Measurements from ENCODE around the gene TEAD1.

DNA sequence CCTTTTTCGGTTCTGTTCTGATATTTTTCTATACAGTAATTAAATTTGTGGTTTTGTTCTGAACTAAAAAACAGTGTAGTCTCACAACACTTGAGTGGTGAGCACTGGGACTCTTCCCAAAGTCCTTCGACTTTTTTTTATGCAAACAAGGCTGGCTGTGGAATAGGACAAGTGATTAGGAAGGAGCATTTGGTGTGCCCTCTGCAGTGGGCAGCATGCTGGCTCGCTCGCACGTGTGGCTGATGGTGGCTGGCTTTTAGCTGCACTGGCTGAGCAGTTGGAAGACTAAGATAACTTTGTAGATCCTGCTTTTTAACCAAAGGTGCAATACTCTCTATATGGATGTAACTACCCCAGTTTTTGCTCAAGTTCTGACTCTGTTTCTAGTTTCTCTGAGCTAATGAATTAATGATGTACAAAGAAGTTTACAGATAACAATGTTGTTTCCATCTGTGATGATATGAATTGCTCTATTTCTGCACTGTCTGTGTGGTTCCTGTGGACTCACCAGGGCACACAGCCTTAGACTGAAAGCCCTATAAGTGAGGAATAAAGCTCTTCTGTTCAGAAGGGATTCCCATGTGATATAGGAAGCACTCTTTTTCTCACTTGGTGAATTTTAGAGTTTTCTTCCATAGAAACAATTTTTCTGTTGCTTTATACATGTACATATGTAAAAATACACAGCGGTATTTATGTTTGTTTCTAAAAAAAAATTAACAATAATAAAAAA lies 191.8 kb downstream of the TEAD1 start:
- no peak for TF ChIP-seq JUN (IDR thresholded peaks at IDR 0.05; ENCODE audit: borderline replicate concordance, insufficient read depth, insufficient read length, low read depth)
- TF ChIP-seq, protein P1, sequence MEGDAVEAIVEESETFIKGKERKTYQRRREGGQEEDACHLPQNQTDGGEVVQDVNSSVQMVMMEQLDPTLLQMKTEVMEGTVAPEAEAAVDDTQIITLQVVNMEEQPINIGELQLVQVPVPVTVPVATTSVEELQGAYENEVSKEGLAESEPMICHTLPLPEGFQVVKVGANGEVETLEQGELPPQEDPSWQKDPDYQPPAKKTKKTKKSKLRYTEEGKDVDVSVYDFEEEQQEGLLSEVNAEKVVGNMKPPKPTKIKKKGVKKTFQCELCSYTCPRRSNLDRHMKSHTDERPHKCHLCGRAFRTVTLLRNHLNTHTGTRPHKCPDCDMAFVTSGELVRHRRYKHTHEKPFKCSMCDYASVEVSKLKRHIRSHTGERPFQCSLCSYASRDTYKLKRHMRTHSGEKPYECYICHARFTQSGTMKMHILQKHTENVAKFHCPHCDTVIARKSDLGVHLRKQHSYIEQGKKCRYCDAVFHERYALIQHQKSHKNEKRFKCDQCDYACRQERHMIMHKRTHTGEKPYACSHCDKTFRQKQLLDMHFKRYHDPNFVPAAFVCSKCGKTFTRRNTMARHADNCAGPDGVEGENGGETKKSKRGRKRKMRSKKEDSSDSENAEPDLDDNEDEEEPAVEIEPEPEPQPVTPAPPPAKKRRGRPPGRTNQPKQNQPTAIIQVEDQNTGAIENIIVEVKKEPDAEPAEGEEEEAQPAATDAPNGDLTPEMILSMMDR (IDR thresholded peaks at IDR 0.05; ENCODE audit: extremely low read depth in 1 of 2, insufficient read depth in 1 of 2, low read depth in 1 of 2, low read length in 2 of 2): no peak
- TF ChIP-seq, protein P2, sequence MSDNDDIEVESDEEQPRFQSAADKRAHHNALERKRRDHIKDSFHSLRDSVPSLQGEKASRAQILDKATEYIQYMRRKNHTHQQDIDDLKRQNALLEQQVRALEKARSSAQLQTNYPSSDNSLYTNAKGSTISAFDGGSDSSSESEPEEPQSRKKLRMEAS (IDR thresholded peaks at IDR 0.05; ENCODE audit: insufficient read depth, insufficient read length): no peak
